HUDEP-2 (cell line): ENCODE results near the gene ZNF736.
A peak's percentile ranks its signal among the peaks of the same experiment; 100 is the strongest.
"Not testable (repeated sequence)": the region's sequence is repeated elsewhere in the genome, so short reads cannot be mapped to it uniquely, and the experiment has no call there.

Experiments
- DNase-seq, 76 experiments: peaks; one replicate each; lab custom pipeline; 2025; ENCODE audit not compliant: unreplicated experiment in 76 of 76; lab: John Stamatoyannopoulos, UW

The ZNF736 gene

GRCh38 chr7:64313740-64314491 is at the start of gene ZNF736:
ZNF736 (plus strand) TSS chr7:64313961; CDS start chr7:64314151, 190 bp downstream.
- peak in 1 of 76 experiments; percentile 0 for DNase-seq

GRCh38 chr7:64266341-64266919 is 47.3 kb upstream of the ZNF736 start:
- no peak for DNase-seq

GRCh38 chr7:64277630-64278029 is 36.1 kb upstream of the ZNF736 start:
- no peak for DNase-seq

GRCh38 chr7:64294701-64295420 is 18.9 kb upstream of the ZNF736 start:
- no peak for DNase-seq

DNA sequence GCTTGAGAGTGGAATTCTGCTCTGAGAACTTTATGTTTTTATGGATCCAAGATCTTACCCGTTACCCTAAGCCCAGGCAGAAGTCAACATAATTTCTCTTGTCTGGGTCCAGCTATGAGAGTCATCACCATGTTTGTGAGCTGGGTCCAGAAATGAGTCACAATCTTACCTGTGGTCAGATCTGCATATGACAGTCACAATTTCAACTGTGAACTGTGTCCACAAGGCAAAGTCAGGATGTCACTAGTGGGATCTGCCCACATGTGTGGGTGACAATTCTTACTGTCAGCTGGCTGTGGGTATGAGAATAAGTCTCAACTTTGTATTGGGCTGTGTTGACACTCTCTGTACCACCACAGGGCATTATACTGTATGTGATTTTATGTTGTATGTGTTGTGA is 16.3 kb upstream of the ZNF736 start:
- DNase-seq: not testable (repeated sequence)

DNA sequence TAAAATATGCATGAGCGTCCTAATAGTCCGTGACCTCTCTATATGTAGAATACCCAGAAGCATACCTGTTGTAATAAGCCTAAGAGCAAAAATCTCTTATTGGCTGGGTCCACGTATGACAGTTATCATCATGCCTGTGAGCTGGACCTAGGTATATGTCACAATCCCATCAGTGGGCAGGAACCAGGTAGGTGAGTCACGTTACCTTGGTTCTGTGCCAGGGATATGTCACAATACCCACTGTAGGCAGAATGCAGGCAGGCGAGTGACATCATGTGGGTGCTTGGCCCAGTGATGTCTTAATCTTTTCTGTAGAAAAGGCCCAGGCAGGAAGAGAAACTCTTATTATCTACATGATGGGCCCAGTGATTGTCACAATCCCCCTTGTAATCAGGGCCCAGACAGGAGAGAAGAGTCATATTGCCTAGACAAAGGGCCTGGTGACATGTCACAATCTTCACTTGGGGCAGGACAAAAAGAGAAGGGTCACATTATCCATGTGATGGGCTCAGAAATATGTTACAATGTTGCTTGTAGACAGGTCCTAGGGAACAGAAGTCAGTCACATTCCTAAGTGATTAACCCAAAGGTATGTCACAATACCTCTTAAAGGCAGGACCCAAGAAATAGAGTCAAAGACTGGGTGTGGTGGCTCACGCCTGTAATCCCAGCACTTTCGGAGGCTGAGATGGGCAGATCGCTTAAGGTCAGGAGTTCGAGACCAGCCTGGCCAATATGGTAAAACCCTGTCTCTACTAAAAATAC is 12.9 kb upstream of the ZNF736 start:
- DNase-seq: no peak

- no peak for DNase-seq
Observed at GRCh38 chr7:64307254-64308015, 6.3 kb upstream of the ZNF736 start.

DNA sequence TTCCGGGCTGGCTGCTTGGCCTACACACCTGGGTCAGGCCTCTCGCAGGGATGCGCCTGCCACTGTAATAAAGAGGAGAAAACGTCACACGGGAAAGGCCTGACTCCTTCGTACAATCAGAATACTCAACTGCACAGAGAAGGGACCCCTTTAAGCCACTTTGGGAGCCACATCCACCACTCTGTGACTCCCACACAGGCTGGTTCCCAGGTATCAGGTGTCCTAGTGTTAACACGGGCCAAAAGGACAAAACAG is 5.8 kb upstream of the ZNF736 start:
- DNase-seq: no peak

DNA sequence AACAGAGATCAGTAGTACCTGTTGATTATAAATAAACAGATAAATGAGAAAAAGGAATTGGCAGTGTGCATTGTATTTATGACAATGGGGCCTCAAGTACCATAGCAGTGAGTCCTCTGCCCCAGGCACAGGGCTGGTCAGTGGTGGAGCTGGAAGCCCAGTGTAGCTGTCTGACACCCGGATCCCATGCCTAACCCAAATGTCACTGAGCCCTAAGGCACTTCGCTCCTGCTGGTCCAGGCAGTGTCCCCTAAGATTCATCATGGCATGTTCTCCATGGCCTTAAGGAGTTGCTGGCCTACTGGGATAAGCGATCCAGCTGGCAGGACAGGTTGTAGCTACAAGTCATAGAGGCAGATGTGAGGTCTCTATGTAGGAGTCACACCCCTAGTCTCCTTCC is 3.3 kb upstream of the ZNF736 start:
- DNase-seq: no peak

GRCh38 chr7:64312826-64313225 is 935 bp upstream of the ZNF736 start:
- DNase-seq: no peak

DNA sequence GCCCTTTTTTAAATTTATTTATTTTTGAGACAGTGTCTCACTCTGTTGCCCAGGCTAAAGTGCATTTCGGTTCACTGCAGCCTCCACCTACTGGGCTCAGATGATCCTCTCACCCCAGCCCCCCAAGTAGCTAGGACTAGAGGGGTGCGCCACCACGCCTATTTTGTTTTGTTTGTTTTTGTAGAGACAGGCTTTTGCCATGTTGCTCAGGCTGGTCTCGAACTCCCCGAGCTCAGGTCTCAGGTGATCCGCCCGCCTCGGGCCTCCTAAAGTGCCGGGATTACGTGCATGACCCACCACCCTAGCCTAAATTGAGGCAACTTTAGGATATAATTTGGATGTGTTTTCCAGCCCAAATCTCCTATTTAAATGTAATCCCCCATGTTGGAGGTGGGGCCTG is 805 bp downstream of the ZNF736 start:
- DNase-seq: no peak

DNA sequence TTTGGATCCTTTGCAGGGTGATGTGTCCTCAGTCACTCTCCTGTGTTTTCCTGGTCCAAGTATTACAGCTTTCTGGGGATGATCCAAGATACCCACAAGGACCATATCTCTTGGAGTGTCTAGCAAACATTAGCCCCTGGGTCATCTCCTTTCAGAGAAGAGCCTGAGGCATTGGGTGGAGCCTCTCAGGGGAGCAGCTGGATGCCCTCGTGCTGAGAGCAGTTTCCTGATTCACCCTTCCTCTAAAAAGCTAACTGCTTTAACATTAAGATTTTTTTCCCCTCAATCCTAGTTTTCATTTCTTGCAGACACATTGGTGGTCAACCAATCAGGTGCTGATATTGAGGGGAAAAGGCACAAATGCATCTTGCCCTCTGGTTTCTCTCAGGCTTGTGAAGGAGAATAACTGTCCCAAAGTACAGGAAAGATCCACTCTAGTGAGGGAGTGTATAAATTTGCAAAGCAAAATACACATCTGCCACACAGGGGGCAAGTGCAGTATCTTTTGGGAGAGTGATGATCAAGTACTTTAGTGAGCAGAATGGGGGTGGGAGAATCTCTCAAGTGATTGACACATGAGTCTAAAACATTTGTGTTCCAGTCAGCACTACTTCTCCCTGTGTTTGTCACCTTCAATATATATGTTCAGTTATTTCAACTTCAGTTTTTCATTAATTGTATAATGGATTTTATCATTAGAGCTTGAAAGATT is 2.4 kb downstream of the ZNF736 start:
- DNase-seq: not testable (repeated sequence)

- no peak for DNase-seq
Observed at GRCh38 chr7:64320547-64321513, 7.1 kb downstream of the ZNF736 start.

DNA sequence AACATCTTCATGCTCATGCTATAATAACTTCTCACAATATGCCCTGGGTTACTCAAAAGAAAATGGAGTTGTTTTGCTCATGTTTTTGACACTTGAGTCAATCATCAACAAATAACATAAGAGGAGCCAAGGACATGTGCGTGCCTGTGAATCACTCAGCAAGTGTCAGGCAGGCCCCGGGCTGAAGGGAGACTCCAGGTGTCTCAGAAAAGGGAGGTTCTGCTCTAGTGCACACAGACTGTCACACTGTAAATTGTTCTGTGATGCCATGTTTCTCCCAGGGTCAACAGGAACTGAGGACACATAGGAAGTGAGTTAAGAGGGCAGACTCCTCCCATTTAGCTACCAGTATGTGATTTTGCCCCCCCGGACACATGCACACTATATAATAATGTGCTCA is 10.4 kb downstream of the ZNF736 start:
- not testable (repeated sequence) for DNase-seq

DNA sequence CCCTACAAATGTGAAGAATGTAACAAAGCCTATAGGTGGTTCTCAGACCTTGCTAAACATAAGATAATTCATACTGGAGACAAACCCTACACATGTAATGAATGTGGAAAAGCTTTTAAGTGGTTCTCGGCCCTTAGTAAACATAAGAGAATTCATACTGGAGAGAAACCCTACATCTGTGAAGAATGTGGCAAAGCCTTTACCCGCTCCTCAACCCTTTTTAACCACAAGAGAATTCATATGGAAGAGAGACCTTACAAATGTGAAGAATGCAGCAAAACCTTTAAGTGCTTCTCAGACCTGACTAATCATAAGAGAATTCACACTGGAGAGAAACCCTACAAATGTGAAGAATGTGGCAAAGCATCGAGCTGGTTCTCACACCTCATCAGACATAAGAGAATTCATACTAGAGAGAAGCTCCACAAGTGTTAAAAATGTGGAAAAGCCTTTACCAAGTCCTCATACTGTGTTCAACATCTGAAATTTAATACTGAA is 35.0 kb downstream of the ZNF736 start:
- DNase-seq: not testable (repeated sequence)

DNA sequence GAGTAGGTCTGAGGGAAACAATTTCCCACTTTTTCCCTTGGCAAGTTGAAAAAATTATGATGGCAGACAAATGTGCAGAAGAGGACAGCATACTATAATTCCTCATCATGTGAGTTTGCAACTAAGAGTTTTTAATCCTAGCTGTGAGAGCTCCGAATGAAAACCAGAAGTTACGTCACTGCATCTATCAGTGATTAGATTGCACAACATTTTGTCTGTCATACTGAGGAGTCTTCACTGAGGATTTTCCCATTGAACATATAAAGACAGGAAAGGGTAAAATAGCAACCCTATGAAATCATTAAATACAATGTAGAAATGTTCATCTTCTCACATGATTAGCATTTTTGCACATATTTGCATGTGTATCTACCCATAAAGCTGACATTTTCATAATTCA is 45.8 kb downstream of the ZNF736 start:
- no peak for DNase-seq

DNA sequence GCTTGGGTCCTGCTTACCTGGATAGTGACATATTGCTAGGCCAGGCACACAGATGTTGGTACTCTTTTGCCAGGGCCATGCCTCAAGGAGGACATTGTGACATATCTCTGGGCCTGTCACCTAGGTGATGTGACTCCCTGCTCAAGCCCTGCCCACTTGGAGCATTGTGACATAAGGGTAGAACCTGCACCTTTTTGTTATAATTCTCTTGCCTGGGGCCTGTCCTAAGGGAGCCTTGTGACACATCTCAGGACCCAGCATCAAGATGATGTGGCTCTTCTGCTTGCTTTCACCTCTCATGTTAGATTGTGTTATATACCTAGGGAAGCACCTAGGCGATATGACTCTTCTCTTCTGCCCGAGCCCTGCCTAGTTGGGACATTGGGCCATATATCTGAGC is 57.4 kb downstream of the ZNF736 start:
- no peak for DNase-seq

- no peak for DNase-seq
Observed at GRCh38 chr7:64373017-64373416, 59.3 kb downstream of the ZNF736 start.

GRCh38 chr7:64400401-64400800 is 86.6 kb downstream of the ZNF736 start:
- no peak for DNase-seq
